Stromal cell of bone marrow (primary cell): Measurements from ENCODE around the gene ASTL.

Experiments
- DNase-seq: peaks from one replicate; pipeline ENCODE4 v3.0.0-alpha.2; 2012; ENCODE audit warnings: low read depth

Gene ASTL

GRCh38 chr2:96083064-96083939, 55.0 kb downstream of the ASTL start:
- no peak for DNase-seq

- DNase-seq, result no peak
These were observed 55.9 kb downstream of the ASTL start for GRCh38 chr2:96082211-96083063.

- no peak for DNase-seq
These were observed 57.3 kb downstream of the ASTL start for GRCh38 chr2:96081042-96081441.

GRCh38 chr2:96075199-96075771, 63.0 kb downstream of the ASTL start:
- no peak for DNase-seq

- DNase-seq, result no peak
These were observed 64.1 kb downstream of the ASTL start for GRCh38 chr2:96074156-96074555.

- no peak for DNase-seq
These were observed 65.0 kb downstream of the ASTL start for GRCh38 chr2:96073170-96073775.
